H9 (cell line): ENCODE measurements around the gene PYDC1. TPM values are rescaled to one million over a fixed set of nuclear protein-coding genes. Genes with fewer than 3 reads are reported as not detected.
A peak's percentile ranks its signal among the peaks of the same experiment; 100 is the strongest.

ENCODE experiments used
- DNase-seq: peaks from one replicate; pipeline ENCODE4 v3.0.0-alpha.2; 2017
- H2AFZ ChIP-seq: one replicate; pipeline ENCODE4 v1.6.1; 2013; ENCODE audit warnings: mild to moderate bottlenecking, low read length, control low read depth, moderate library complexity
- H2AK5ac ChIP-seq: 2 replicates; pipeline ENCODE4 v1.6.1; 2013; ENCODE audit warnings: low read length, control low read depth, mixed read lengths; ENCODE audit not compliant: insufficient read length
- H2BK120ac ChIP-seq: one replicate; pipeline ENCODE4 v1.6.1; 2013; ENCODE audit warnings: low read depth, mild to moderate bottlenecking, low read length, control low read depth, inconsistent platforms; ENCODE audit not compliant: poor library complexity, severe bottlenecking
- H2BK12ac ChIP-seq: 2 replicates; pipeline ENCODE4 v1.6.1; 2013; ENCODE audit warnings: low read length, control low read depth, mixed read lengths, low read depth; ENCODE audit not compliant: insufficient read length
- H2BK15ac ChIP-seq: 2 replicates; pipeline ENCODE4 v1.6.1; 2013; ENCODE audit warnings: low read depth, low read length, control low read depth
- H2BK20ac ChIP-seq: one replicate; pipeline ENCODE4 v1.6.1; 2013; ENCODE audit warnings: low read depth, mild to moderate bottlenecking, low read length, control low read depth, inconsistent platforms; ENCODE audit not compliant: poor library complexity, severe bottlenecking
- H2BK5ac ChIP-seq: 2 replicates; pipeline ENCODE4 v1.6.1; 2013; ENCODE audit warnings: low read length, control low read depth, mixed read lengths; ENCODE audit not compliant: insufficient read length
- H3K14ac ChIP-seq: 2 replicates; pipeline ENCODE4 v1.6.1; 2013; ENCODE audit warnings: low read length, control low read depth; ENCODE audit not compliant: insufficient read depth
- H3K18ac ChIP-seq: 2 replicates; pipeline ENCODE4 v1.6.1; 2013; ENCODE audit warnings: low read depth, mild to moderate bottlenecking, mixed read lengths, low read length, control low read depth; ENCODE audit not compliant: insufficient read length
- H3K23ac ChIP-seq: 2 replicates; pipeline ENCODE4 v1.6.1; 2013; ENCODE audit warnings: low read length, control low read depth, mixed read lengths, low read depth; ENCODE audit not compliant: insufficient read length
- H3K23me2 ChIP-seq: 2 replicates; pipeline ENCODE4 v1.6.1; 2013; ENCODE audit warnings: low read depth, mild to moderate bottlenecking, mixed read lengths, low read length, control low read depth; ENCODE audit not compliant: insufficient read length, poor library complexity, severe bottlenecking
- H3K27ac ChIP-seq: 2 replicates; pipeline ENCODE4 v1.5.1; 2013; ENCODE audit warnings: low read length, control low read depth, mixed read lengths, low read depth; ENCODE audit not compliant: insufficient read length
- H3K27me3 ChIP-seq: 2 replicates; pipeline ENCODE4 v1.6.1; 2013; ENCODE audit warnings: low read length, control low read depth, inconsistent platforms; ENCODE audit not compliant: insufficient read depth
- H3K4ac ChIP-seq: 2 replicates; pipeline ENCODE4 v1.6.1; 2013; ENCODE audit warnings: low read depth, mild to moderate bottlenecking, control low read depth, inconsistent platforms, low read length, moderate library complexity
- H3K4me1 ChIP-seq: 2 replicates; pipeline ENCODE4 v1.6.1; 2013; ENCODE audit warnings: low read length, control low read depth, inconsistent platforms; ENCODE audit not compliant: insufficient read depth
- H3K4me2 ChIP-seq: 2 replicates; pipeline ENCODE4 v1.6.1; 2013; ENCODE audit warnings: low read length, control low read depth, mixed read lengths; ENCODE audit not compliant: insufficient read length, insufficient read depth
- H3K56ac ChIP-seq: 2 replicates; pipeline ENCODE4 v1.6.1; 2013; ENCODE audit warnings: low read depth, mild to moderate bottlenecking, mixed read lengths, low read length, control low read depth; ENCODE audit not compliant: insufficient read length
- H3K79me1 ChIP-seq: 2 replicates; pipeline ENCODE4 v1.6.1; 2013; ENCODE audit warnings: low read depth, mild to moderate bottlenecking, moderate library complexity, low read length, control low read depth, inconsistent platforms; ENCODE audit not compliant: insufficient read depth, poor library complexity, severe bottlenecking
- H3K79me2 ChIP-seq: 2 replicates; pipeline ENCODE4 v1.6.1; 2013; ENCODE audit warnings: low read length, control low read depth, inconsistent platforms; ENCODE audit not compliant: insufficient read depth
- H3K9ac ChIP-seq: 2 replicates; pipeline ENCODE4 v1.6.1; 2013; ENCODE audit warnings: low read length, control low read depth, mixed read lengths; ENCODE audit not compliant: insufficient read length; ENCODE audit errors: extremely low read depth
- H3K9me3 ChIP-seq: one replicate; pipeline ENCODE4 v1.6.1; 2013; ENCODE audit warnings: low read depth, low read length, inconsistent platforms; ENCODE audit not compliant: control insufficient read depth
- H3T11ph ChIP-seq: one replicate; pipeline ENCODE4 v1.6.1; 2013; ENCODE audit warnings: mild to moderate bottlenecking, low read length, control low read depth, inconsistent platforms
- H4K20me1 ChIP-seq: one replicate; pipeline ENCODE4 v1.6.1; 2013; ENCODE audit not compliant: control insufficient read depth, insufficient read length, insufficient read depth
- H4K5ac ChIP-seq: 2 replicates; pipeline ENCODE4 v1.6.1; 2013; ENCODE audit warnings: low read depth, mild to moderate bottlenecking, mixed read lengths, low read length, control low read depth; ENCODE audit not compliant: insufficient read length
- H4K8ac ChIP-seq: replicated peaks from 2 replicates; pipeline ENCODE4 v1.6.1; 2013; ENCODE audit warnings: low read length, control low read depth, mixed read lengths, low read depth; ENCODE audit not compliant: insufficient read length
- H4K91ac ChIP-seq: 2 replicates; pipeline ENCODE4 v1.6.1; 2013; ENCODE audit warnings: low read depth, mild to moderate bottlenecking, moderate library complexity, mixed read lengths, low read length, control low read depth; ENCODE audit not compliant: insufficient read length
- H3K27ac Mint-ChIP-seq, 3 experiments: 2 replicates in 2 of 3; 3 replicates in 1 of 3; pipeline ENCODE4 v1.8.0; 2020 to 2021; ENCODE audit warnings: mixed read lengths in 3 of 3, mild to moderate bottlenecking in 1 of 3, moderate library complexity in 1 of 3
- H3K27me3 Mint-ChIP-seq: 2 replicates; pipeline ENCODE4 v1.8.0; 2021; ENCODE audit warnings: low read depth, mild to moderate bottlenecking, moderate library complexity, mixed read lengths
- H3K36me3 Mint-ChIP-seq, 3 experiments: 2 replicates in 2 of 3; 3 replicates in 1 of 3; pipeline ENCODE4 v1.8.0; 2020 to 2021; ENCODE audit warnings: low read depth in 3 of 3, mixed read lengths in 3 of 3; ENCODE audit not compliant: insufficient read depth in 1 of 3
- H3K4me1 Mint-ChIP-seq, 2 experiments: 2 replicates each; pipeline ENCODE4 v1.8.0; 2020; ENCODE audit warnings: mixed read lengths in 2 of 2
- H3K4me3 Mint-ChIP-seq, 2 experiments: 2 replicates in 1 of 2; 3 replicates in 1 of 2; pipeline ENCODE4 v1.8.0; 2020 to 2021; ENCODE audit warnings: mild to moderate bottlenecking in 2 of 2, mixed read lengths in 2 of 2, moderate library complexity in 1 of 2
- H3K9me3 Mint-ChIP-seq, 2 experiments: 2 replicates in 1 of 2; 3 replicates in 1 of 2; pipeline ENCODE4 v1.8.0; 2020; ENCODE audit warnings: mild to moderate bottlenecking in 2 of 2, mixed read lengths in 2 of 2, moderate library complexity in 1 of 2
- CTCF ChIP-seq: fragments of 200-600 bp; sonication (generic); conservative IDR thresholded peaks from 3 replicates; pipeline ENCODE4 v1.8.0; 2021; ENCODE audit warnings: antibody characterized with exemption, mild to moderate bottlenecking
- WGBS: extraction: QIAGEN DNeasy Blood & Tissue Kit; methylation state at CpG from one replicate; pipeline ENCODE4 v1.1.7; 2013; ENCODE audit warnings: missing lambda C conversion rate, low lambda C conversion rate, mixed read lengths; ENCODE audit not compliant: insufficient read length; ENCODE audit errors: extremely low coverage; 5-methylcytosine and 5-hydroxymethylcytosine counted together
- total RNA-seq: library from RNA; stranded (reverse); gene quantifications from 2 replicates; pipeline ENCODE4 v1.2.1, GENCODE V29; 2021

The PYDC1 gene
- total RNA-seq, 1 experiment from 2014 or later = 0.70 TPM

- no peak overlapping the region for H2BK120ac ChIP-seq
- H4K5ac ChIP-seq = no peak overlapping the region
- H3K9ac ChIP-seq = no peak overlapping the region
- H3K4ac ChIP-seq = no peak overlapping the region
- no peak overlapping the region for H2BK15ac ChIP-seq
- H3K36me3 Mint-ChIP-seq = no peaks in the 10 kb centered on the region
- no peak overlapping the region for H2BK5ac ChIP-seq
- no peak overlapping the region for H3K14ac ChIP-seq
- no peaks in the 10 kb centered on the region for H4K20me1 ChIP-seq
- H3T11ph ChIP-seq = no peak overlapping the region
- H3K4me2 ChIP-seq = no peak overlapping the region
- no peaks in the 10 kb centered on the region for H3K9me3 Mint-ChIP-seq
- no peak overlapping the region for H2BK12ac ChIP-seq
- H3K4me1 ChIP-seq = no peaks in the 10 kb centered on the region; the same call in 1 of the 2 replicates
- no peaks in the 10 kb centered on the region for H3K23me2 ChIP-seq
- no peak overlapping the region for H3K4me3 Mint-ChIP-seq
- no peak overlapping the region for H3K27ac ChIP-seq
- no peak overlapping the region for H2AFZ ChIP-seq
- WGBS = no CpG with 5 or more reads among the region's 80 CpGs
- H3K56ac ChIP-seq = no peak overlapping the region
- H4K91ac ChIP-seq = no peak overlapping the region
- DNase-seq = peak; percentile 51
- H2BK20ac ChIP-seq = no peak overlapping the region
- no peak overlapping the region for H3K18ac ChIP-seq
- H3K79me1 ChIP-seq = no peaks in the 10 kb centered on the region
- TF ChIP-seq CTCF = no peak
- H3K27me3 ChIP-seq = no peaks in the 10 kb centered on the region
- peaks cover 3% of the 10 kb centered on the region in 2 experiments; a peak in 1 of 4 replicates for H3K4me1 Mint-ChIP-seq
- H4K8ac ChIP-seq = no peak overlapping the region
- H3K79me2 ChIP-seq = no peaks in the 10 kb centered on the region
- H3K23ac ChIP-seq = no peak overlapping the region
- peaks cover 11% of the 10 kb centered on the region for H3K27me3 Mint-ChIP-seq
- no peak overlapping the region for H2AK5ac ChIP-seq
- no peak overlapping the region; a peak in 1 of 7 replicates for H3K27ac Mint-ChIP-seq
- no peaks in the 10 kb centered on the region for H3K9me3 ChIP-seq
Observed at GRCh38 chr16:31224092-31224955, 7.4 kb upstream of the PYDC1 start.
